ENCODE data around the gene ABLIM2. TPM values are rescaled to one million over a fixed set of nuclear protein-coding genes. Genes with fewer than 3 reads are reported as not detected.

Gene ABLIM2
- total RNA-seq, 3 donors from 2014 or later = 0.26 to 0.54 (median 0.30) TPM

- no peaks in the 10 kb centered on the region for H3K4me1 Mint-ChIP-seq (ENCODE audit: low read depth)
- no peaks in the 10 kb centered on the region for H3K9me3 Mint-ChIP-seq
Observed at GRCh38 chr4:8085491-8086117, 73.0 kb downstream of the ABLIM2 start.

GRCh38 chr4:8084712-8085490 is 73.7 kb downstream of the ABLIM2 start:
- Mint-ChIP-seq H3K36me3 (ENCODE audit: insufficient read depth) (no peaks in the 10 kb centered on the region), H3K9me3 (no peaks in the 10 kb centered on the region), H3K27me3 (ENCODE audit: low read depth) (no peaks in the 10 kb centered on the region), H3K4me3 (no peak overlapping the region), H3K4me1 (ENCODE audit: low read depth) (no peaks in the 10 kb centered on the region)
- no peak for DNase-seq
- no peak for ATAC-seq

More at GRCh38 chr4:8085491-8086117, 73.0 kb downstream of the ABLIM2 start:
- ATAC-seq = no peak
- DNase-seq = no peak
- Mint-ChIP-seq H3K36me3 (ENCODE audit: insufficient read depth) (no peaks in the 10 kb centered on the region), H3K4me3 (no peak overlapping the region), H3K27me3 (ENCODE audit: low read depth) (no peaks in the 10 kb centered on the region)

GRCh38 chr4:8084031-8084660 is 74.5 kb downstream of the ABLIM2 start:
- no peak for DNase-seq
- H3K4me3 Mint-ChIP-seq = no peak overlapping the region
- H3K4me1 Mint-ChIP-seq (ENCODE audit: low read depth) = no peaks in the 10 kb centered on the region
- no peaks in the 10 kb centered on the region for H3K9me3 Mint-ChIP-seq
- no peak for ATAC-seq
- H3K27me3 Mint-ChIP-seq (ENCODE audit: low read depth) = no peaks in the 10 kb centered on the region
- no peaks in the 10 kb centered on the region for H3K36me3 Mint-ChIP-seq (ENCODE audit: insufficient read depth)

- Mint-ChIP-seq H3K4me1 (ENCODE audit: low read depth) (no peaks in the 10 kb centered on the region), H3K4me3 (no peak overlapping the region), H3K9me3 (no peaks in the 10 kb centered on the region), H3K36me3 (ENCODE audit: insufficient read depth) (no peaks in the 10 kb centered on the region), H3K27me3 (ENCODE audit: low read depth) (no peaks in the 10 kb centered on the region)
- ATAC-seq (no peak), DNase-seq (no peak)
Observed at GRCh38 chr4:8083086-8083825, 75.4 kb downstream of the ABLIM2 start.

- Mint-ChIP-seq H3K9me3 (no peaks in the 10 kb centered on the region), H3K36me3 (ENCODE audit: insufficient read depth) (no peaks in the 10 kb centered on the region), H3K4me3 (no peak overlapping the region), H3K27me3 (ENCODE audit: low read depth) (no peaks in the 10 kb centered on the region), H3K4me1 (ENCODE audit: low read depth) (no peaks in the 10 kb centered on the region)
- no peak for ATAC-seq
- DNase-seq = no peak
Observed at GRCh38 chr4:8082517-8083055, 76.0 kb downstream of the ABLIM2 start.

- Mint-ChIP-seq H3K4me1 (ENCODE audit: low read depth) (no peaks in the 10 kb centered on the region), H3K9me3 (no peaks in the 10 kb centered on the region), H3K27me3 (ENCODE audit: low read depth) (no peaks in the 10 kb centered on the region), H3K4me3 (no peak overlapping the region), H3K36me3 (ENCODE audit: insufficient read depth) (no peaks in the 10 kb centered on the region)
- no peak for ATAC-seq
- DNase-seq = no peak
Observed at GRCh38 chr4:8081621-8082516, 76.7 kb downstream of the ABLIM2 start.

- Mint-ChIP-seq H3K4me1 (ENCODE audit: low read depth) (no peaks in the 10 kb centered on the region), H3K27me3 (ENCODE audit: low read depth) (no peaks in the 10 kb centered on the region), H3K36me3 (ENCODE audit: insufficient read depth) (no peaks in the 10 kb centered on the region), H3K9me3 (no peaks in the 10 kb centered on the region), H3K4me3 (no peak overlapping the region)
- ATAC-seq = no peak
- no peak for DNase-seq
Observed at GRCh38 chr4:8081171-8081570, 77.4 kb downstream of the ABLIM2 start.

- H3K9me3 Mint-ChIP-seq = no peaks in the 10 kb centered on the region
- H3K4me3 Mint-ChIP-seq = no peak overlapping the region
- no peak for DNase-seq
- no peaks in the 10 kb centered on the region for H3K4me1 Mint-ChIP-seq (ENCODE audit: low read depth)
- ATAC-seq = no peak
- no peaks in the 10 kb centered on the region for H3K36me3 Mint-ChIP-seq (ENCODE audit: insufficient read depth)
- H3K27me3 Mint-ChIP-seq (ENCODE audit: low read depth) = no peaks in the 10 kb centered on the region
Observed at GRCh38 chr4:8080754-8081065, 77.9 kb downstream of the ABLIM2 start.

- no peaks in the 10 kb centered on the region for H3K9me3 Mint-ChIP-seq
- H3K36me3 Mint-ChIP-seq (ENCODE audit: insufficient read depth) = no peaks in the 10 kb centered on the region
- H3K4me1 Mint-ChIP-seq (ENCODE audit: low read depth) = no peaks in the 10 kb centered on the region
- no peak overlapping the region for H3K4me3 Mint-ChIP-seq
- ATAC-seq (no peak), DNase-seq (no peak)
- no peaks in the 10 kb centered on the region for H3K27me3 Mint-ChIP-seq (ENCODE audit: low read depth)
Observed at GRCh38 chr4:8079916-8080753, 78.5 kb downstream of the ABLIM2 start.

- H3K9me3 Mint-ChIP-seq = no peaks in the 10 kb centered on the region
- H3K27me3 Mint-ChIP-seq (ENCODE audit: low read depth) = no peaks in the 10 kb centered on the region
- H3K4me3 Mint-ChIP-seq = no peak overlapping the region
- no peak for ATAC-seq
- no peaks in the 10 kb centered on the region for H3K4me1 Mint-ChIP-seq (ENCODE audit: low read depth)
- H3K36me3 Mint-ChIP-seq (ENCODE audit: insufficient read depth) = no peaks in the 10 kb centered on the region
- DNase-seq = no peak
Observed at GRCh38 chr4:8079031-8079885, 79.4 kb downstream of the ABLIM2 start.

- Mint-ChIP-seq H3K27me3 (ENCODE audit: low read depth) (no peaks in the 10 kb centered on the region), H3K4me3 (no peak overlapping the region), H3K4me1 (ENCODE audit: low read depth) (no peaks in the 10 kb centered on the region), H3K9me3 (no peaks in the 10 kb centered on the region), H3K36me3 (ENCODE audit: insufficient read depth) (no peaks in the 10 kb centered on the region)
- ATAC-seq = no peak
- DNase-seq = no peak
Observed at GRCh38 chr4:8078610-8079015, 80.0 kb downstream of the ABLIM2 start.

GRCh38 chr4:8078109-8078494 is 80.5 kb downstream of the ABLIM2 start:
- H3K27me3 Mint-ChIP-seq (ENCODE audit: low read depth) = no peaks in the 10 kb centered on the region
- no peak for ATAC-seq
- no peaks in the 10 kb centered on the region for H3K36me3 Mint-ChIP-seq (ENCODE audit: insufficient read depth)
- no peak for DNase-seq
- H3K4me3 Mint-ChIP-seq = no peak overlapping the region
- H3K4me1 Mint-ChIP-seq (ENCODE audit: low read depth) = no peaks in the 10 kb centered on the region
- H3K9me3 Mint-ChIP-seq = no peaks in the 10 kb centered on the region
